Skeletal muscle satellite cell (primary cell): ENCODE data around the gene HDAC3.

Experiments
- H3K27me3 ChIP-seq: 2 replicates; pipeline ENCODE4 v1.7.0; 2013; ENCODE audit warnings: low read length; ENCODE audit not compliant: control insufficient read depth, insufficient read depth
- H3K36me3 ChIP-seq: 2 replicates; pipeline ENCODE4 v1.7.0; 2013; ENCODE audit warnings: mild to moderate bottlenecking, control low read depth, low read length; ENCODE audit not compliant: insufficient read depth
- H3K4me1 ChIP-seq: 2 replicates; pipeline ENCODE4 v1.7.0; 2013; ENCODE audit warnings: low read length; ENCODE audit not compliant: control insufficient read depth, insufficient read depth
- H3K4me2 ChIP-seq: 2 replicates; pipeline ENCODE4 v1.7.0; 2013; ENCODE audit warnings: mild to moderate bottlenecking, low read length
- H3K4me3 ChIP-seq: 2 replicates; pipeline ENCODE4 v1.7.0; 2013; ENCODE audit warnings: low read length
- H3K9ac ChIP-seq: 2 replicates; pipeline ENCODE4 v1.7.0; 2013; ENCODE audit warnings: mild to moderate bottlenecking, low read depth, low read length, moderate library complexity
- H3K9me3 ChIP-seq: replicated peaks from 2 replicates; pipeline ENCODE4 v1.7.0; 2013; ENCODE audit warnings: mild to moderate bottlenecking, control low read depth, low read length

HDAC3 gene

GRCh38 chr5:141630570-141631140 is 6.0 kb downstream of the HDAC3 start:
- Histone ChIP-seq H3K27me3 (no peaks in the 10 kb centered on the region), H3K9ac (no peak overlapping the region), H3K4me1 (peaks cover 5% of the 10 kb centered on the region), H3K4me2 (no peak overlapping the region), H3K9me3 (no peaks in the 10 kb centered on the region), H3K4me3 (no peak overlapping the region), H3K36me3 (peaks cover 56% of the 10 kb centered on the region)

DNA sequence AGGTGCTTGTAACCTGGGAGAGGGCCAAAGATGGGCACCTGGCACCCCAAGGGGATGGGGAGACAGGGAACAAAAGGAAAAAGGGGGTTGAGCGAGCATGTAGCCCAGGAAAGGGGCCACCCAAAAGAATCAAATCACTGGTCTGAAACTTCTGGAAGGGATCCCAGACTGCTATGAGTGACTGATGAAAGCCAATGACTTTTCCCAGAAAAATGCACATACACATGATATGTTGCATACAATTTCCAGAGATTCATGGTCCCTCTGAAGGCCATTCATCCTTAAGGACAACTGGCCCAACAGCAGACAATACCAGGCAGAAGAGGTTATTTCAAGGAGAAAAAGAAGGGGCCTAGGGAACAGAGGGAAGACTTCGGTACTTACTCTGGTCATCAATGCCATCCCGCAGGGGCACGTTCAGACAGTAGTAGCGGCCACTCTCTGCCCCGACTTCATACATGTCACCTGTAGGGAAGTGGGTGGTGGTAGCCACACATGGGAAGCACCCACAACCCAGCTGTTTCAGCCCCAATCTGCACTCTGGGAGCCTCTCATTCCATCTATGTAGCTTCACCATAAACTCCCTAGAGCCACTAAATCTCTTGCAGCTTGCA is 8.4 kb downstream of the HDAC3 start:
- H3K36me3 ChIP-seq, result peaks cover 74% of the 10 kb centered on the region
- H3K4me1 ChIP-seq, result no peaks in the 10 kb centered on the region
- no peak overlapping the region for H3K4me2 ChIP-seq
- no peak overlapping the region for H3K4me3 ChIP-seq
- no peaks in the 10 kb centered on the region for H3K9me3 ChIP-seq
- H3K27me3 ChIP-seq, result no peaks in the 10 kb centered on the region
- no peak overlapping the region for H3K9ac ChIP-seq

DNA sequence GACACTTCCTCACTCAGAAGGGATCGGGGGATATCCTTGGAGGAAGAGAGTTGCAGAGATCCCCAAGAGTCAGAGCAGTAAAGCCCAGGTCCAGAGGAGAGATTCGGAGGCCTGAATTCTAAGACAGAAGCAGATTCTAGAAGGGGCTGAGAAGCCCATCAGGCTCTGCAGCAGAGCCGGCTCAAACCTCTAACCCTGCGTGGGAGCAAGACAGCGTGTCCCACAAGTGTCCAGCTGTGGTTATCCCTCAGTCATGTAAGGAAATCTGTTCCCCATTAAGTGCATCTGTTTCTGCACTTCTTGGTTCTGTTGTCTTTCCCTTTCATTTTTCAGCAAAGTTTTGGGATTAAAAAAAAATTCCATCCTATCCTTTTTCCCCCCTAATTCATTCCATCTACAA is 13.0 kb downstream of the HDAC3 start:
- H3K36me3 ChIP-seq, result peaks cover 73% of the 10 kb centered on the region
- H3K4me3 ChIP-seq, result no peak overlapping the region
- H3K4me2 ChIP-seq, result no peak overlapping the region
- H3K4me1 ChIP-seq, result no peaks in the 10 kb centered on the region
- H3K27me3 ChIP-seq, result no peaks in the 10 kb centered on the region
- H3K9me3 ChIP-seq, result no peaks in the 10 kb centered on the region
- no peak overlapping the region for H3K9ac ChIP-seq

- Histone ChIP-seq H3K4me3 (no peak overlapping the region), H3K4me1 (no peaks in the 10 kb centered on the region), H3K36me3 (peaks cover 69% of the 10 kb centered on the region), H3K9ac (no peak overlapping the region), H3K9me3 (no peaks in the 10 kb centered on the region), H3K27me3 (no peaks in the 10 kb centered on the region), H3K4me2 (no peak overlapping the region)
These were observed 13.5 kb downstream of the HDAC3 start for GRCh38 chr5:141623186-141623585.

DNA sequence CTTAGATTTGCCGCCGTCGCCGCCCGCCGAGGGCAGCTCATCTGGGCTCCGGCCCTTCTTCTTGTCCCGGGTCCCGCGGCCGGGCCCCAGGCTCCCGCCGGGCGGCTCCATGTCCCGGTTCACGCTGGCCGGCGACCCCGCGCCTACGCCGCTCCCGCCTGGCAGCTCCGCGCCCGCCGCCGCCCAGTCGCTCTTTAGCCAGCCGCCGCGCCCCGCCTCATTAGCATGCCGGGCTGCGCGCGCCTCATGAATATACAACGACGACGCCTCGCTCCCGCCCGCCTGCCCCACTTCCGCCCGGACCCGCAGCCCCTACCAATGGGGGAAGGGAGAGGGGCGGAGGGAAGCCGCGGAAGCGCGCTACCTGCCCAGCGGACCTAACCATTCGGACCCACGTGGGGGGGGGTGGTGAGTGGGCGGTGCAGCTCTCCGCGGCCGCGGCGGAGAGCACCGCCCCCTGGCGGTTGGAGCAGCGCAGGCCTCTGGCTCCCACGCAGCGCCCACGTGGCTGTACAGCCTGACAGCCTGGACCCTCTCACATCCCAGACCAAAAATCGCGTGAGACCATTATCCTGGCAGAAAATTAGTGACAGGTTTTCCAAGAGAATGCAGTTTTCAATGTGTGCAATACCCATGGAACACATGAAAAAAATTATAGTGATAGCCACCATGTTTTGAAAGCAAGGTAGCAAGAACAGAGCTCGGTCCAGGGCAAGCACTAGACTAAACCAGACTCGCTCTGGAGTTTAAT is 17.7 kb downstream of the HDAC3 start, which contains the start of gene DIAPH1:
TSS of gene DIAPH1 (minus strand) at position 197 of the 751 bp plus-strand sequence. CDS start at position 111, 86 bp downstream.
- Histone ChIP-seq H3K4me1 (peaks cover 19% of the 10 kb centered on the region), H3K4me3 (peak within 1 kb of the TSS; percentile 89), H3K27me3 (no peaks in the 10 kb centered on the region), H3K4me2 (peak within 1 kb of the TSS; percentile 91), H3K36me3 (peaks cover 45% of the 10 kb centered on the region), H3K9ac (peak within 1 kb of the TSS; percentile 96), H3K9me3 (no peaks in the 10 kb centered on the region)

DNA sequence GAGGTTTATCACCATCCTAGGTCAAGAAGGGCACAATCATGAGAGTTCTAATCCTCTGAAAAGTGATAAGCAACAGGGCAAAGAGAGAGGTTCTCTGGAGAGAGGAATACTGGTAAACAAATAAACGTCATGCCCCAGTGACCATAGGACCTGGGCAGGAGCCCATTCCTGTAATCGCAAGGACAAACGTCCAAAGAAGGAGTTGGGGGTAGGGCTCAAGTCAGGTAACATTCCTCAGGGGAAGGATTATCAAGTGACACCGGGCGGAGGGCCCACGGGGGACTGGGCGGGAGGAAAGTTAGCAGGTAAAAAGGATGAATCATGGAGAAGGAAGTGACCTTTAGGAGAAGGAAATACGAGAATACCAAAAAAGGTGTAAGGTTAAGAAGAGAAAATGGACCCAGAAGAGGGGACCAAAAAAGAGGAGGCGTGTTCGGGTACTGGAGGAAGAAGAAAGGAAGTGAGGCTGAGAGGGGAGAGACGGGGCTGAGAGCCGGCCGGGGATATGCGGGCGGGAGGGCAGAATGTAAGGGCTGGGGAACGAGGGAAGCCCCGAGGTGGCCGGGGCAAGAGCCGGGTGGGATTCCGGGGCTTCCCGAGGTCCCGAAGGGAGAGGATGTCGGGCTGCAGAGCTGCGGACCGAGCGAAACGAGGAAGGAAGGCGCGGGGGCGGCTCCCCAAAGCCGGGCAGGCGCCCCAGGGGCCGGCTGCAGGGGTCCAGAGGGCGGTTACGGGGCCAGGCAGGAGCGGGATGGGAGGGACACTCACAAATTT is 18.4 kb downstream of the HDAC3 start:
- Histone ChIP-seq H3K9ac (peak overlapping the region; percentile 96), H3K36me3 (peaks cover 40% of the 10 kb centered on the region), H3K27me3 (no peaks in the 10 kb centered on the region), H3K4me3 (peak overlapping the region; percentile 89), H3K4me2 (peak overlapping the region; percentile 91), H3K9me3 (no peaks in the 10 kb centered on the region), H3K4me1 (peaks cover 19% of the 10 kb centered on the region)

GRCh38 chr5:141617682-141618029 is 19.0 kb downstream of the HDAC3 start:
- H3K9me3 ChIP-seq, result no peaks in the 10 kb centered on the region
- H3K4me3 ChIP-seq, result peak overlapping the region; percentile 89
- H3K9ac ChIP-seq, result peak overlapping the region; percentile 96
- peaks cover 19% of the 10 kb centered on the region for H3K4me1 ChIP-seq
- no peaks in the 10 kb centered on the region for H3K27me3 ChIP-seq
- peaks cover 34% of the 10 kb centered on the region for H3K36me3 ChIP-seq
- peak overlapping the region; percentile 91 for H3K4me2 ChIP-seq

DNA sequence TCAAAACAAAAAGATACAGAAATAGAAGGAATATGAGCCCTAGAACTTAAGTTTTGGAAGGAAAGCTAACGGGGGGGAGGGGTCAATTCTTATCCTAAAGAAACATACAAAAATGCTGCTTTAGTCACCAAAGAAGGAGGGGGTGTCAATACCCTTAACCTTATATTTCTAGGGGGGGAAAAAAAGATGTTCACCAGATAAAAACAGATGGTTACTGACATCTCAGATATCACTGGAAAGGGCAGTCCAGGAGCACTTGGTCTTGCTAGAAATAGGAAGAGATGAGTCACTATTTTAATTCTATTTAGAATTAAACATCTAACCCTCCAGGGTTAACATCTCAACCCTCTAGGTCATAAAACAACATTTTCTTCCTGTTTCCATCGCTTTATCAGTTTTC is 19.5 kb downstream of the HDAC3 start:
- H3K4me1 ChIP-seq, result peaks cover 19% of the 10 kb centered on the region
- peak overlapping the region; percentile 89 for H3K4me3 ChIP-seq
- no peaks in the 10 kb centered on the region for H3K9me3 ChIP-seq
- H3K27me3 ChIP-seq, result no peaks in the 10 kb centered on the region
- peak overlapping the region; percentile 91 for H3K4me2 ChIP-seq
- H3K36me3 ChIP-seq, result peaks cover 32% of the 10 kb centered on the region
- no peak overlapping the region for H3K9ac ChIP-seq

DNA sequence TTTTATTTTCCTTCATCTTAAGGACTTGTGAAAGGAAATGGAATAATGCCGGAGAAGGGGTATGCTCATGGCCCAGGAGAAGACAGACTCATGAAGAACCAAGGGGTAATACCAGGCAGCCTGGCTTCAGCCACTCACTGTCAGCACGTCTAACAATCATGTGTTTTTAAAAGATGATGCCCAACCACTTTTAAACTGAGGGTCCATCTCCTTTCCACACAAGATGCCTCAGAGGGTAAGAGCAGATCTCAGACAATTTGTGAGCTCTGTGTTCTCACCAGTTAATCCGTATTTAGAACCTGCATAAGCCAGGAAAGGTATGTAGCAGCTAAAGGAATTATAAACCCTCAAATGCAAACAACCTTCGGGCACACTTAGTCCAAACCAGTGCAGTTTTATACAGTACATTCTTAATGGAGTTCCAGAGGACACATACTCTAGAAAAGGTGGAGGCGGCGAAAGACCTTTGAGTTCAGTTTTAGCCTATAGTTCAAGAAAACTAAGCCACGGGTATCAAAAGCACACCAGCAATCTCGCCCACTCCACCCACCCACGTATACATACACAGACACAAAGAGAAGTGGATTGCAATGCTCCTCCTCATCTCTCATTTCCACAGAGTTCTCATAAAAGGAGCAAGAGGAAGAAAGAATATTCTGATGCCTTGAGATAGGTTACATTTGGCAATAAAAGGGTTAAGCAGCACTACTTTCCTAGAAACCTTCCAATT is 20.5 kb downstream of the HDAC3 start:
- Histone ChIP-seq H3K4me3 (no peak overlapping the region), H3K9ac (no peak overlapping the region), H3K9me3 (no peaks in the 10 kb centered on the region), H3K4me2 (peak overlapping the region; percentile 91), H3K4me1 (peaks cover 19% of the 10 kb centered on the region), H3K36me3 (peaks cover 23% of the 10 kb centered on the region), H3K27me3 (no peaks in the 10 kb centered on the region)

- H3K4me1 ChIP-seq, result peaks cover 19% of the 10 kb centered on the region
These were observed 23.3 kb downstream of the HDAC3 start for GRCh38 chr5:141613344-141613743.

DNA sequence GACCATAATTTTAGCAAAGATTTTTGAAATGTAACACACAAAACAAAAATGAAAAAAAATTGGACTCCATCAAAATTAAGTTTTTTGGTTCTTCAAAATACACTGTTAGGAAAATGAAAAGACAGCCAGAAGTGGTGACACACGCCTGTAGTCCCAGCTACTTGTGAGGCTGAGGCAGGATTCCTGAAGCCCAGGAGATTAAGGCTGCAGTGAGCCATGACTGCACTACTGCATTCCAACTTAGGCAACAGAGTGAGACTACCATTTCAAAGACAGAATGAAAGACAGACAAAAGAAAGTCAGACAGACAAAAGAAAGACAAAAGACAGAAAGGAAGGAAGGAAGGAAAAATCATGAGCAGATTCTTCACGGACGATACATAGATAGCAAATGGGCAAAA is 25.4 kb downstream of the HDAC3 start:
- H3K9ac ChIP-seq, result no peak overlapping the region
- H3K4me2 ChIP-seq, result no peak overlapping the region
- peaks cover 3% of the 10 kb centered on the region for H3K4me1 ChIP-seq
- H3K4me3 ChIP-seq, result no peak overlapping the region
- no peaks in the 10 kb centered on the region for H3K9me3 ChIP-seq
- no peaks in the 10 kb centered on the region for H3K27me3 ChIP-seq
- H3K36me3 ChIP-seq, result no peaks in the 10 kb centered on the region

More at GRCh38 chr5:141613344-141613743, 23.3 kb downstream of the HDAC3 start:
- Histone ChIP-seq H3K36me3 (peaks cover 7% of the 10 kb centered on the region), H3K27me3 (no peaks in the 10 kb centered on the region), H3K4me2 (no peak overlapping the region), H3K9me3 (no peaks in the 10 kb centered on the region), H3K9ac (no peak overlapping the region), H3K4me3 (no peak overlapping the region)
